Measurements from ENCODE around the gene ANP32B. TPM values are rescaled to one million over a fixed set of nuclear protein-coding genes. Genes with fewer than 3 reads are reported as not detected.

Gene ANP32B
- total and polyA plus RNA-seq, 2 experiments from 2014 or later: 13.1 to 114 TPM

DNA sequence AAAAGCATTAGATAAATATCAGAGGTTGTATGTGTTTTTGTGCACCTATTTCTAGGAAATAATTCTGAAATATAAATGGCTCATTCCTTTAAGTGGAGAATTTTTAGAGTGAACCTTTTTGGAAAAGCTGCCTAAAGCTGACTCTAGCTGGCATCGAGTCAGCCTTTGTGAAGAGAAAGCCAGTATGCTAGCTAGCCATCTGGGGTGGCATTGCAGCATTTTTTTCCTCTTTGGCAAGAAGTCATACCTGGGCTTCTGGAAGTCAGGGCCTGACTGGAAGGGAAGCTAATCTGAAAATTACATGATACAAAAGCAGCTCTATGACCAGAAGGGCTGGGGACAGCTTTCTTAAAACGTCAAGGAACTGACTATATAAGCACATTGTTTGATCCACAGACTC is 19.7 kb downstream of the ANP32B start (continued):
- TF ChIP-seq CREB1 (CRISPR knock-in tag; IDR thresholded peaks at IDR 0.05; ENCODE audit: low read depth) (no peak), NANOG (IDR thresholded peaks at IDR 0.05; ENCODE audit: borderline replicate concordance) (no peak), STAT1 (IDR thresholded peaks at IDR 0.05; ENCODE audit: unreplicated experiment) (no peak), POLR2AphosphoS5 (IDR thresholded peaks at IDR 0.05; ENCODE audit: low read depth) (no peak), EZH2 (IDR thresholded peaks at IDR 0.05; ENCODE audit: low read depth, unreplicated experiment) (no peak), ZNF331 (CRISPR knock-in tag; IDR thresholded peaks at IDR 0.05; ENCODE audit: low read depth) (no peak)
- TF ChIP-seq, protein P1, sequence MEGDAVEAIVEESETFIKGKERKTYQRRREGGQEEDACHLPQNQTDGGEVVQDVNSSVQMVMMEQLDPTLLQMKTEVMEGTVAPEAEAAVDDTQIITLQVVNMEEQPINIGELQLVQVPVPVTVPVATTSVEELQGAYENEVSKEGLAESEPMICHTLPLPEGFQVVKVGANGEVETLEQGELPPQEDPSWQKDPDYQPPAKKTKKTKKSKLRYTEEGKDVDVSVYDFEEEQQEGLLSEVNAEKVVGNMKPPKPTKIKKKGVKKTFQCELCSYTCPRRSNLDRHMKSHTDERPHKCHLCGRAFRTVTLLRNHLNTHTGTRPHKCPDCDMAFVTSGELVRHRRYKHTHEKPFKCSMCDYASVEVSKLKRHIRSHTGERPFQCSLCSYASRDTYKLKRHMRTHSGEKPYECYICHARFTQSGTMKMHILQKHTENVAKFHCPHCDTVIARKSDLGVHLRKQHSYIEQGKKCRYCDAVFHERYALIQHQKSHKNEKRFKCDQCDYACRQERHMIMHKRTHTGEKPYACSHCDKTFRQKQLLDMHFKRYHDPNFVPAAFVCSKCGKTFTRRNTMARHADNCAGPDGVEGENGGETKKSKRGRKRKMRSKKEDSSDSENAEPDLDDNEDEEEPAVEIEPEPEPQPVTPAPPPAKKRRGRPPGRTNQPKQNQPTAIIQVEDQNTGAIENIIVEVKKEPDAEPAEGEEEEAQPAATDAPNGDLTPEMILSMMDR (conservative IDR thresholded peaks at IDR 0.05; ENCODE audit: low read depth in 2 of 2): no peak
- TF ChIP-seq, protein P2, sequence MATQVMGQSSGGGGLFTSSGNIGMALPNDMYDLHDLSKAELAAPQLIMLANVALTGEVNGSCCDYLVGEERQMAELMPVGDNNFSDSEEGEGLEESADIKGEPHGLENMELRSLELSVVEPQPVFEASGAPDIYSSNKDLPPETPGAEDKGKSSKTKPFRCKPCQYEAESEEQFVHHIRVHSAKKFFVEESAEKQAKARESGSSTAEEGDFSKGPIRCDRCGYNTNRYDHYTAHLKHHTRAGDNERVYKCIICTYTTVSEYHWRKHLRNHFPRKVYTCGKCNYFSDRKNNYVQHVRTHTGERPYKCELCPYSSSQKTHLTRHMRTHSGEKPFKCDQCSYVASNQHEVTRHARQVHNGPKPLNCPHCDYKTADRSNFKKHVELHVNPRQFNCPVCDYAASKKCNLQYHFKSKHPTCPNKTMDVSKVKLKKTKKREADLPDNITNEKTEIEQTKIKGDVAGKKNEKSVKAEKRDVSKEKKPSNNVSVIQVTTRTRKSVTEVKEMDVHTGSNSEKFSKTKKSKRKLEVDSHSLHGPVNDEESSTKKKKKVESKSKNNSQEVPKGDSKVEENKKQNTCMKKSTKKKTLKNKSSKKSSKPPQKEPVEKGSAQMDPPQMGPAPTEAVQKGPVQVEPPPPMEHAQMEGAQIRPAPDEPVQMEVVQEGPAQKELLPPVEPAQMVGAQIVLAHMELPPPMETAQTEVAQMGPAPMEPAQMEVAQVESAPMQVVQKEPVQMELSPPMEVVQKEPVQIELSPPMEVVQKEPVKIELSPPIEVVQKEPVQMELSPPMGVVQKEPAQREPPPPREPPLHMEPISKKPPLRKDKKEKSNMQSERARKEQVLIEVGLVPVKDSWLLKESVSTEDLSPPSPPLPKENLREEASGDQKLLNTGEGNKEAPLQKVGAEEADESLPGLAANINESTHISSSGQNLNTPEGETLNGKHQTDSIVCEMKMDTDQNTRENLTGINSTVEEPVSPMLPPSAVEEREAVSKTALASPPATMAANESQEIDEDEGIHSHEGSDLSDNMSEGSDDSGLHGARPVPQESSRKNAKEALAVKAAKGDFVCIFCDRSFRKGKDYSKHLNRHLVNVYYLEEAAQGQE (IDR thresholded peaks at IDR 0.05; ENCODE audit: unreplicated experiment): no peak
- TF ChIP-seq, protein P3, sequence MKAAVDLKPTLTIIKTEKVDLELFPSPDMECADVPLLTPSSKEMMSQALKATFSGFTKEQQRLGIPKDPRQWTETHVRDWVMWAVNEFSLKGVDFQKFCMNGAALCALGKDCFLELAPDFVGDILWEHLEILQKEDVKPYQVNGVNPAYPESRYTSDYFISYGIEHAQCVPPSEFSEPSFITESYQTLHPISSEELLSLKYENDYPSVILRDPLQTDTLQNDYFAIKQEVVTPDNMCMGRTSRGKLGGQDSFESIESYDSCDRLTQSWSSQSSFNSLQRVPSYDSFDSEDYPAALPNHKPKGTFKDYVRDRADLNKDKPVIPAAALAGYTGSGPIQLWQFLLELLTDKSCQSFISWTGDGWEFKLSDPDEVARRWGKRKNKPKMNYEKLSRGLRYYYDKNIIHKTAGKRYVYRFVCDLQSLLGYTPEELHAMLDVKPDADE (IDR thresholded peaks at IDR 0.05): no peak

DNA sequence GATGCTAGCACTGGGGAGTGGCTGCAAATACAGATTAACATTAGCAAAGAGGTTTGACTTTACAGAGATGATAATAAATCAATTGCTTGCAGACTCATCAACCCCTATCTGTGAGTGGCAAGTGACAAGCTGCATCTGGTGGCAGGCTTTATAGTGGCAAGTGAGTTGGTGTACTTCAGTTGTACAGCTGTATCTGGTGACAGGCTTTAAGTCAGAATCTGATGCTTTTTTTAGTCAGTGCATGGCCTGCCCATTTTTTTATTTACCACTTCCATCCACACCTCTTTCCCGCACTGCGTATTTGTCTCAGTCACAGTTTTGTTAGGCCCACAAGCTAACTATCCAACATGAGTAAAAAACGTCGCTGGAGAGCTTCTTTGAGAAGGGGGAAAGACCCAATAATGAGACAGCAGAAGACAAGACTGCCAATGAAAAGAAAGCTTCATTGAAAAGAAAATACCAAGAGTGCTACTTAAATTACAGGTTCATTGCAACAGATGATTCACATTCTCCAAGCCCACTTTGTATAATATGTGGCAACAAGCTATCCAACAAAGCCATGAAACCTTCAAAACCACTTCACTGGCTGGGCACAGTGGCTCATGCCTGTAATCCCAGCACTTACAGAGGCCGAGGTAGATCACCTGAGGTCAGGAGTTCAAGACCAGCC is 23.1 kb downstream of the ANP32B start:
- Histone ChIP-seq H3K27me3 (ENCODE audit: insufficient read depth) (no peaks in the 10 kb centered on the region), H3K4me2 (no peak overlapping the region), H3K36me3 (ENCODE audit: insufficient read depth) (peaks cover 42% of the 10 kb centered on the region), H3K4me1 (ENCODE audit: insufficient read depth) (no peaks in the 10 kb centered on the region), H3K4me3 (no peak overlapping the region), H3K79me2 (replicated peaks; ENCODE audit: insufficient read depth) (no peaks in the 10 kb centered on the region; the same call in 1 of the 2 replicates), H2AFZ (no peak overlapping the region), H3K9me2 (ENCODE audit: insufficient read depth) (no peaks in the 10 kb centered on the region), H3F3A (replicated peaks; ENCODE audit: low read depth) (0 out of 2 replicates have a peak, but pooled peaks cover 3% of the 10 kb centered on the region), H3K27ac (ENCODE audit: low read depth) (no peak overlapping the region), H4K20me1 (replicated peaks; ENCODE audit: insufficient read depth) (peaks cover 18% of the 10 kb centered on the region)
- DNase-seq (ENCODE audit: low spot score) (no peak), ATAC-seq (no peak)
- Mint-ChIP-seq H3K4me1 (0 out of 3 replicates have a peak, but pooled peaks cover 2% of the 10 kb centered on the region), H3K27me3 (ENCODE audit: insufficient read depth, low read depth, poor library complexity) (peaks cover 3% of the 10 kb centered on the region), H3K9me3 (no peaks in the 10 kb centered on the region), H3K27ac (no peak overlapping the region), H3K4me3 (no peak overlapping the region), H3K36me3 (ENCODE audit: low read depth) (peaks cover 66% of the 10 kb centered on the region)
- TF ChIP-seq, protein P2 (IDR thresholded peaks at IDR 0.05; ENCODE audit: unreplicated experiment): no peak
- TF ChIP-seq NANOG (IDR thresholded peaks at IDR 0.05; ENCODE audit: borderline replicate concordance) (no peak), CREB1 (CRISPR knock-in tag; IDR thresholded peaks at IDR 0.05; ENCODE audit: low read depth) (no peak), STAT1 (IDR thresholded peaks at IDR 0.05; ENCODE audit: unreplicated experiment) (no peak), JUNB (IDR thresholded peaks at IDR 0.05; ENCODE audit: unreplicated experiment) (no peak), EZH2 (IDR thresholded peaks at IDR 0.05; ENCODE audit: low read depth, unreplicated experiment) (no peak), ZNF114 (CRISPR knock-in tag; IDR thresholded peaks at IDR 0.05) (no peak), EZH2phosphoT487 (IDR thresholded peaks at IDR 0.05; ENCODE audit: unreplicated experiment) (no peak), ZNF331 (CRISPR knock-in tag; IDR thresholded peaks at IDR 0.05; ENCODE audit: low read depth) (no peak)
- TF ChIP-seq, protein P1 (conservative IDR thresholded peaks at IDR 0.05; ENCODE audit: low read depth in 2 of 2): no peak
- TF ChIP-seq, protein P3 (IDR thresholded peaks at IDR 0.05): no peak

All from GM23338 (cell line).